ENCODE data around the gene FSTL5.

The FSTL5 gene

DNA sequence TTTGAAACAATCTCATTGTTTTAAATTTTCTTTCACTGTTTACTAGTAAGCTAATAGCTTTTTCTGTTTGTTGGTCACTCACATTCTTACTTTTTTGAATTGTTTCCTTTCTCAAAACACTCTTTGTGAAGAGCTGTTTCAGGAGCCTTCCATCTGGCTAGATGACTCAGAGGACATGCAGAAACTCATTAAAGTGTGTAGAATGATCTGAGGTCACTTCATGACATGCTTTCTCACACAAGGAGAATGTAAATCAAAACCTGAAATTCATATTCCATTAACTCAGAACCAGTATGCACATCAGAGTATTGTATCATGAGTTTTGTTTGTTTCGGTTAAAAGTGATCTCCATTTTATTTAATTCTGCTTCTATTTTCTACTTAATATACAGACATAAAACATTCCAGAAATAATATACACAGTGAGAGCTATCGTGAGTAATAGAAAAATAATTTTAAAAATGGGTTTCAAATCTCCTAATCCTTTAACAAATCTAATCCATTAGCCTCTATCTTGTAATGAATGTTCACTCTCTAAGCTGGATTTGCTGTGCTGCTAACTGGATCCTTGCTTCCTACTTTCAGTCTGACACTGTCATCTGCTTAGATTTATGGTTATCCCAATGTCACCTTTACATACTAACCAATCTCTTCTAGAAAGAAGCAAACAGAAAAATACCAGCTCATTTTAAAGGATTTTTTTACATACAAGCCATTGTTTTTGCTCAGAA, 449.6 kb downstream of the FSTL5 start:
- no peak overlapping the region for H3K4me3 ChIP-seq (ENCODE audit: low read length)
- no peak overlapping the region for H2AFZ ChIP-seq (ENCODE audit: low read length)

DNA sequence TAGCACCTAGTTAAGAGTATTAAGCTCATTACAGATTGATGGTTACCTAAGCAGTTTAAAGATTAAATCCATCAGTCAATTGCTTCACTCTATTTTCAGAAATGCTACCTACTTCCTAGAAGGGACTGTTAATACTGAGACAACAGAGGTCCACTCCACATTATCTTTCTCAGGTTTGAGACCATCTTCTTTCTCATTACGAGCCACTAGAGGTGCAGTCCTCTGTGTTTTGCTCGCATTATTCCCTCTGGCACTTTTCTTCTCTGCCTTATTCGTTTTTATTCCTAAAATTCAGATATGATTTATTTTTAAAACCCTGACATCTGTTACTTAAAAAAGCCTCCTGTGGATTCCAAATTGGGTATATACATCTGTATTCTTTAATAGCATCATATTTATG, 459.1 kb downstream of the FSTL5 start:
- no peak overlapping the region for H3K4me2 ChIP-seq (ENCODE audit: low read depth, low read length)
- H3K36me3 ChIP-seq (replicated peaks; ENCODE audit: insufficient read depth, low read length), result no peaks in the 10 kb centered on the region
- no peaks in the 10 kb centered on the region for H3K9me3 ChIP-seq (replicated peaks; ENCODE audit: insufficient read depth, low read length)
- TF ChIP-seq CTCF (IDR thresholded peaks at IDR 0.05; ENCODE audit: low read length) (no peak), EZH2 (optimal IDR thresholded peaks at IDR 0.05; ENCODE audit: low read depth, low read length) (no peak), EZH2phosphoT487 (IDR thresholded peaks at IDR 0.05; ENCODE audit: low read length) (no peak)
- no peak overlapping the region for H3K9ac ChIP-seq (ENCODE audit: low read length)
- H3K27ac ChIP-seq (ENCODE audit: low read length), result no peak overlapping the region
- no peaks in the 10 kb centered on the region for H3K27me3 ChIP-seq (replicated peaks; ENCODE audit: insufficient read depth, low read length)
- no peaks in the 10 kb centered on the region for H3K9me2 ChIP-seq (replicated peaks; ENCODE audit: insufficient read depth, low read length)
- no peak overlapping the region for H3K4me3 ChIP-seq (ENCODE audit: low read length)
- no peaks in the 10 kb centered on the region for H4K20me1 ChIP-seq (ENCODE audit: insufficient read depth, low read length)
- no peak overlapping the region for H2AFZ ChIP-seq (ENCODE audit: low read length)
- no peaks in the 10 kb centered on the region for H3F3A ChIP-seq (ENCODE audit: insufficient read depth, low read length)
- no peaks in the 10 kb centered on the region for H3K4me1 ChIP-seq (ENCODE audit: low read length)
- no peak for DNase-seq
- no peaks in the 10 kb centered on the region for H3K79me2 ChIP-seq (ENCODE audit: low read length)

More for the DNA sequence above, 449.6 kb downstream of the FSTL5 start:
- Histone ChIP-seq H3K36me3 (replicated peaks; ENCODE audit: insufficient read depth, low read length) (no peaks in the 10 kb centered on the region), H3K9me3 (replicated peaks; ENCODE audit: insufficient read depth, low read length) (no peaks in the 10 kb centered on the region), H3K27ac (ENCODE audit: low read length) (no peak overlapping the region), H3K27me3 (replicated peaks; ENCODE audit: insufficient read depth, low read length) (no peaks in the 10 kb centered on the region), H3K9ac (ENCODE audit: low read length) (no peak overlapping the region), H3K79me2 (ENCODE audit: low read length) (no peaks in the 10 kb centered on the region), H3K4me1 (ENCODE audit: low read length) (no peaks in the 10 kb centered on the region), H3F3A (ENCODE audit: insufficient read depth, low read length) (no peaks in the 10 kb centered on the region), H3K4me2 (ENCODE audit: low read depth, low read length) (no peak overlapping the region), H3K9me2 (replicated peaks; ENCODE audit: insufficient read depth, low read length) (no peaks in the 10 kb centered on the region), H4K20me1 (ENCODE audit: insufficient read depth, low read length) (no peaks in the 10 kb centered on the region)
- no peak for TF ChIP-seq EZH2phosphoT487 (IDR thresholded peaks at IDR 0.05; ENCODE audit: low read length)
- TF ChIP-seq EZH2 (optimal IDR thresholded peaks at IDR 0.05; ENCODE audit: low read depth, low read length), result no peak
- no peak for TF ChIP-seq CTCF (IDR thresholded peaks at IDR 0.05; ENCODE audit: low read length)
- DNase-seq, result no peak

- no peak overlapping the region for H3K4me3 ChIP-seq (ENCODE audit: low read length)
- no peaks in the 10 kb centered on the region for H3K27me3 ChIP-seq (replicated peaks; ENCODE audit: insufficient read depth, low read length)
- H3K4me2 ChIP-seq (ENCODE audit: low read depth, low read length), result no peak overlapping the region
- no peak for DNase-seq
- H3K36me3 ChIP-seq (replicated peaks; ENCODE audit: insufficient read depth, low read length), result no peaks in the 10 kb centered on the region
- H3K4me1 ChIP-seq (ENCODE audit: low read length), result no peaks in the 10 kb centered on the region
- no peaks in the 10 kb centered on the region for H3K9me2 ChIP-seq (replicated peaks; ENCODE audit: insufficient read depth, low read length)
- no peak overlapping the region for H3K9ac ChIP-seq (ENCODE audit: low read length)
- H2AFZ ChIP-seq (ENCODE audit: low read length), result no peak overlapping the region
- H3K27ac ChIP-seq (ENCODE audit: low read length), result no peak overlapping the region
- H3K79me2 ChIP-seq (ENCODE audit: low read length), result no peaks in the 10 kb centered on the region
- no peaks in the 10 kb centered on the region for H3K9me3 ChIP-seq (replicated peaks; ENCODE audit: insufficient read depth, low read length)
- no peaks in the 10 kb centered on the region for H4K20me1 ChIP-seq (ENCODE audit: insufficient read depth, low read length)
- H3F3A ChIP-seq (ENCODE audit: insufficient read depth, low read length), result no peaks in the 10 kb centered on the region
- TF ChIP-seq EZH2 (optimal IDR thresholded peaks at IDR 0.05; ENCODE audit: low read depth, low read length), result no peak
- no peak for TF ChIP-seq CTCF (IDR thresholded peaks at IDR 0.05; ENCODE audit: low read length)
- no peak for TF ChIP-seq EZH2phosphoT487 (IDR thresholded peaks at IDR 0.05; ENCODE audit: low read length)
These were observed 459.8 kb downstream of the FSTL5 start for GRCh38 chr4:161704040-161704439.
